Measurements from ENCODE around the gene IQSEC1. TPM values are rescaled to one million over a fixed set of nuclear protein-coding genes. Genes with fewer than 3 reads are reported as not detected.

The IQSEC1 gene
- total and polyA plus RNA-seq, 2 experiments from 2014 or later = 21.2 to 24.7 TPM

- H3K9me3 ChIP-seq (ENCODE audit: low read depth) = no peaks in the 10 kb centered on the region
- no peak for DNase-seq (ENCODE audit: low spot score)
- WGBS (ENCODE audit: low lambda C conversion rate, missing lambda C conversion rate) = 95% methylated on average over 39 of the region's 40 CpGs
- H3K9me2 ChIP-seq (replicated peaks; ENCODE audit: insufficient read depth) = no peaks in the 10 kb centered on the region
- H3K4me1 ChIP-seq (ENCODE audit: insufficient read depth) = no peaks in the 10 kb centered on the region
- no peak overlapping the region for H3K4me3 ChIP-seq
- TF ChIP-seq CTCF (IDR thresholded peaks at IDR 0.05; ENCODE audit: poor library complexity) (no peak), EZH2phosphoT487 (IDR thresholded peaks at IDR 0.05; ENCODE audit: low read depth, severe bottlenecking, unreplicated experiment) (no peak), EZH2 (IDR thresholded peaks at IDR 0.05; ENCODE audit: borderline replicate concordance) (no peak)
- H4K20me1 ChIP-seq (ENCODE audit: insufficient read depth, poor library complexity, severe bottlenecking) = no peaks in the 10 kb centered on the region
- H3K27me3 ChIP-seq = no peaks in the 10 kb centered on the region
- H2AFZ ChIP-seq = no peak overlapping the region
- no peak overlapping the region for H3K27ac ChIP-seq
- no peaks in the 10 kb centered on the region for H3K79me2 ChIP-seq
- H3K4me2 ChIP-seq = no peak overlapping the region
- H3K36me3 ChIP-seq (replicated peaks; ENCODE audit: insufficient read depth, low read depth) = no peaks in the 10 kb centered on the region
Measured at GRCh38 chr3:12898965-12899755, 174.1 kb downstream of the IQSEC1 start.

- Histone ChIP-seq H3K9me3 (ENCODE audit: low read depth) (no peaks in the 10 kb centered on the region), H4K20me1 (ENCODE audit: insufficient read depth, poor library complexity, severe bottlenecking) (no peaks in the 10 kb centered on the region), H2AFZ (no peak overlapping the region), H3K9me2 (replicated peaks; ENCODE audit: insufficient read depth) (no peaks in the 10 kb centered on the region), H3K79me2 (no peaks in the 10 kb centered on the region), H3K27ac (no peak overlapping the region), H3K4me2 (no peak overlapping the region), H3K4me3 (no peak overlapping the region), H3K4me1 (ENCODE audit: insufficient read depth) (no peaks in the 10 kb centered on the region), H3K36me3 (replicated peaks; ENCODE audit: insufficient read depth, low read depth) (no peaks in the 10 kb centered on the region), H3K27me3 (no peaks in the 10 kb centered on the region)
- 94% methylated on average over 22 of the region's 22 CpGs for WGBS (ENCODE audit: low lambda C conversion rate, missing lambda C conversion rate)
- DNase-seq (ENCODE audit: low spot score) = no peak
- TF ChIP-seq EZH2 (IDR thresholded peaks at IDR 0.05; ENCODE audit: borderline replicate concordance) (no peak), CTCF (IDR thresholded peaks at IDR 0.05; ENCODE audit: poor library complexity) (no peak), EZH2phosphoT487 (IDR thresholded peaks at IDR 0.05; ENCODE audit: low read depth, severe bottlenecking, unreplicated experiment) (no peak)
Measured at GRCh38 chr3:12898290-12898964, 174.8 kb downstream of the IQSEC1 start.

GRCh38 chr3:12897381-12898289, 175.6 kb downstream of the IQSEC1 start:
- H3K27me3 ChIP-seq = no peaks in the 10 kb centered on the region
- TF ChIP-seq EZH2 (IDR thresholded peaks at IDR 0.05; ENCODE audit: borderline replicate concordance) = no peak
- no peak for TF ChIP-seq CTCF (IDR thresholded peaks at IDR 0.05; ENCODE audit: poor library complexity)
- TF ChIP-seq EZH2phosphoT487 (IDR thresholded peaks at IDR 0.05; ENCODE audit: low read depth, severe bottlenecking, unreplicated experiment) = no peak
- no peaks in the 10 kb centered on the region for H3K9me3 ChIP-seq (ENCODE audit: low read depth)
- no peak overlapping the region for H2AFZ ChIP-seq
- H3K79me2 ChIP-seq = no peaks in the 10 kb centered on the region
- no peak overlapping the region for H3K27ac ChIP-seq
- no peak overlapping the region for H3K4me3 ChIP-seq
- H4K20me1 ChIP-seq (ENCODE audit: insufficient read depth, poor library complexity, severe bottlenecking) = no peaks in the 10 kb centered on the region
- no peak overlapping the region for H3K4me2 ChIP-seq
- WGBS (ENCODE audit: low lambda C conversion rate, missing lambda C conversion rate) = 74% methylated on average over 13 of the region's 13 CpGs
- no peaks in the 10 kb centered on the region for H3K36me3 ChIP-seq (replicated peaks; ENCODE audit: insufficient read depth, low read depth)
- H3K4me1 ChIP-seq (ENCODE audit: insufficient read depth) = no peaks in the 10 kb centered on the region
- DNase-seq (ENCODE audit: low spot score) = no peak
- H3K9me2 ChIP-seq (replicated peaks; ENCODE audit: insufficient read depth) = no peaks in the 10 kb centered on the region

Data from hepatocyte (in vitro differentiated cells).